NCI-H2107 treated with DMSO at 0.1 percent for 48 hours (cell line): Measurements from ENCODE around the gene CEBPG.

ENCODE experiments used
- DNase-seq: peaks from one replicate; lab custom pipeline; 2025; ENCODE audit not compliant: unreplicated experiment; lab: John Stamatoyannopoulos, UW

CEBPG gene

GRCh38 chr19:33418871-33419787 is 45.6 kb downstream of the CEBPG start:
- no peak for DNase-seq

DNA sequence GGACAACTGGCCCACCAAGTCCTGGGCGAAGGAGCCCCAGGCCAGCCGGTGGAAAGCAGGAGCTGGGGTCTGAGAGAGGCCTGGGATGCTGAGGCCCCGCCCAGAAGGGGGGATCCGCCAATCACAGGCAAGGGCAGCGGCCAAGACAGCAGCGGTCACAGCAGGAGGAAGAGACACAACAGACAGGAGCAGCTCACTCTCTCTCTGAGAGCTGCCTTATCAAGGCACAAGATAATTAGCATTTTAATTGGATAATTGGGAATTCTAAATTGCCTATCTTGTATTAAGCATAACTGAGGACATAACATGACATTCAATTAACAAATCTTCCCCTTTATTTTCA is 46.2 kb downstream of the CEBPG start:
- DNase-seq = no peak

DNA sequence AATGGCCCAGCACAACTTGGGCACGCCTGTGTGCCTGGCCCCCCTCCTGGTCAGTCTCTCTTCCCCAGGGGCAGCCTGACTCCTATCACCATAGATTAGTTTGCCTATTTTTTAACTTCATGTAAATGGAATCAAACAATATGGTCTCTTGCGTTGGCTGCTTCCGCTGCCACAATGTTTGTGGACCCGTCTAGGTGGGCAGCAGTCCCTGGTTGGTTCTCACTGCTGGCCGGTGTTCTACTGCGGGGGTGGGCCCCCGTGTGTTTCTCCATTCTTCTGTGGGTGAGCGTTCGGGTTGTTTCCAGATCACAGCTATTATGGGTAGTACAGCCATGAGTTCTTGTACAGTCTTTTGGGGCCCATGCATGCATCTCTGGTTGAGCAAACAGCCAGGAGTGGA is 47.3 kb downstream of the CEBPG start:
- no peak for DNase-seq

DNA sequence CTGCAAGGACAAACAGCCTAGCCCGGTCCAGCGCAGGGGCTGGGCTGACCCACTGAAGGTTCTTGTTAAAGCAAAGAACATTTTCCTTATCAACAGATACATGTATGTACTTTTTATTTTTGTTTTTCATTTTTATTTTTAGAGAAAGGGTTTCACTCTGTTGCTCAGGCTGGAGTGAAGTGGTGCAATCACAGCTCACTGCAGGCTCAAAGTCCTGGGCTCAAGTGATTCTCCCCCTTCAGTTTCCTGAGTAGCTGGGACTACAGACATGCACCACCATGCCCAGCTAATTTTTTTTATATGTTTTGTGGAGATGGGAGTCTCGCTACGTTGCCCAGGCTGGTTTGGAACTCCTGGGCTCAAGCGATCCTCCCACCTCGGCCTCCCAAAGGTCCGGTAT is 47.9 kb downstream of the CEBPG start:
- DNase-seq = no peak

- no peak for DNase-seq
These were observed 49.1 kb downstream of the CEBPG start for GRCh38 chr19:33422369-33423180.

DNA sequence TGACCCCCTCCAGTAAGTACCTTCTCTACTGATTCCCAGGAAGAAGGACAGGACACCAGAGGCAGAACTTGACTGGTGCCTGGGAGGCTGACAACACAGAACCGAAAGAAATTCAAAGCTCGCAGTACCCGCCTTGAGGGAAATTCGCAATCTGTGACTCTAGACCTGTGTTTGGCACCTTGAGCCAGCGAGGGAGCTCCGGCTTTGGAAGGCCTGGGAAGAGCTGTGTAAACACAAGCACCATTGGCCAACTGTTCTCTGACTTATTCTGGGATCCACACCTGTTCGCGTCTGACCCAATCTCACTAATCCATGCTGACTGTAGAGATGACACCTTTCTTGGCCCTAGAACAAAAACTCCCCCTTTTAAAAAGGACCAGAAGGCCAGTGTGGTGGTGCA is 50.7 kb downstream of the CEBPG start:
- no peak for DNase-seq

- DNase-seq = no peak
These were observed 53.3 kb downstream of the CEBPG start for GRCh38 chr19:33426621-33427361.

GRCh38 chr19:33427801-33428626 is 54.5 kb downstream of the CEBPG start:
- no peak for DNase-seq

- DNase-seq = no peak
These were observed 55.2 kb downstream of the CEBPG start for GRCh38 chr19:33428627-33429125.

DNA sequence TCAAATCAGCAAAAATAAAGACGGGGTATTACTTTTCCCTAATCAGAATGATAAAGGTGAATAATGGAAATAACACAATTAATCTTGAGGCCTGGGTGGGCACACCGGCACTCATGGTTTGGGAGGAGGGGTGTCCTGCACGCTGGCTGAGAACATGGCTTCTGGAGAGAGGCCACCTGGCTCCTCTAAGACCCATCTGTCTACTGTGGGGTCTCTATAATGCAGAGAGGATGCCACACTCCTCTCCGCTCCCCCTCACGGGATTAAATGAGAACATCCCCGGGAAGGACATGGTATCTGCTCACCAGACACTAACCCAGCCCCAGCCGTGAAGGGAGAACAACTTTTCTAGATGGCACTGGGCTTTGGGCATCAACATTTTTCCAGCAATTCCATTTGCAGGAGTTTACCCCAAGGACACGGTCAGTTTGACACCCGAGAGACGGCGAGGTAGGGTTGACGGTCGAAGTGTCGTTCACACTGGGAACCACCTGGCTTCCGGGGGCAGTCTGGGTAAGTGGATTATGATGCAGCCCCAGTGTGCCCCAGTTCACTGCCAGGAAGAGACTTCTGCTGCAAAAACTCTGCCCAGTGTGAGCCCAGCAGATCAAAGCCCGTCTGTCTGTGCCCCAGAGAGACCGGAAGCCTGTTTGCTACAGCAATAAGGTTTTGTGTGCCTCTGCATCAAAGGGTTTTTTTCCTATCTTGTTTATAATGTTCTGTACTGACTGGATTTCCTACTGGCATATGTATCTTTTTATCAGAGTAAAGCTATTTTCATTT is 56.6 kb downstream of the CEBPG start:
- DNase-seq = no peak

GRCh38 chr19:33430674-33431277 is 57.3 kb downstream of the CEBPG start:
- peak; percentile 51 for DNase-seq

GRCh38 chr19:33432015-33432414 is 58.5 kb downstream of the CEBPG start:
- DNase-seq = no peak
